Measurements from ENCODE around the gene TRAF2. TPM values are rescaled to one million over a fixed set of nuclear protein-coding genes. Genes with fewer than 3 reads are reported as not detected.
A peak's percentile ranks its signal among the peaks of the same experiment; 100 is the strongest.
"Not testable (repeated sequence)": the region's sequence is repeated elsewhere in the genome, so short reads cannot be mapped to it uniquely, and the experiment has no call there.

TRAF2 gene
- total and polyA plus RNA-seq, 2 of the 13 experiments (the other 11 are each of a cell fraction or from before 2014, with no cell fraction given) = 12.4 to 13.6 TPM

GRCh38 chr9:136842380-136842948 is 43.9 kb upstream of the TRAF2 start, which contains the start of gene AJM1 (continued):
- TF ChIP-seq ZMAT3 (CRISPR knock-in tag; conservative IDR thresholded peaks at IDR 0.05) = peak; percentile 82
- TF ChIP-seq ZZZ3 (CRISPR knock-in tag; IDR thresholded peaks at IDR 0.05; ENCODE audit: borderline replicate concordance) = 0 out of 2 replicates have a peak, but pooled peaks have one; percentile 55
- TF ChIP-seq TBX3 (IDR thresholded peaks at IDR 0.05; ENCODE audit: borderline replicate concordance) = peak; percentile 33; the same call in 1 of the 2 replicates
- TF ChIP-seq ZNF580 (CRISPR knock-in tag; IDR thresholded peaks at IDR 0.05; ENCODE audit: borderline replicate concordance, low read depth) = peak; percentile 52; the same call in 1 of the 2 replicates
- TF ChIP-seq KAT8 (CRISPR knock-in tag; IDR thresholded peaks at IDR 0.05) = peak; percentile 19
- peak; percentile 13; the same call in 1 of the 2 replicates for TF ChIP-seq MIXL1 (CRISPR knock-in tag; IDR thresholded peaks at IDR 0.05)
- TF ChIP-seq MEIS2 (CRISPR knock-in tag; IDR thresholded peaks at IDR 0.05) = peak; percentile 14; the same call in 1 of the 2 replicates
- TF ChIP-seq NR2F6, NONO (IDR thresholded peaks at IDR 0.05): not testable (repeated sequence)
- TF ChIP-seq NR2F6 (CRISPR knock-in tag; IDR thresholded peaks at IDR 0.05) = 0 out of 2 replicates have a peak, but pooled peaks have one; percentile 9
- peak; percentile 97 for TF ChIP-seq KDM2A (CRISPR knock-in tag; IDR thresholded peaks at IDR 0.05; ENCODE audit: borderline replicate concordance, low read depth)
- TF ChIP-seq NONO (CRISPR knock-in tag; conservative IDR thresholded peaks at IDR 0.05) = peak; percentile 81
- peak; percentile 70; the same call in 1 of the 2 replicates for TF ChIP-seq TARDBP (CRISPR knock-in tag; IDR thresholded peaks at IDR 0.05)
- TF ChIP-seq BORCS8-MEF2B (CRISPR knock-in tag; IDR thresholded peaks at IDR 0.05) = peak; percentile 51; the same call in 1 of the 2 replicates
- 0 out of 2 replicates have a peak, but pooled peaks have one; percentile 34 for TF ChIP-seq TFDP2 (CRISPR knock-in tag; IDR thresholded peaks at IDR 0.05)
- TF ChIP-seq ARID4A (CRISPR knock-in tag; IDR thresholded peaks at IDR 0.05; ENCODE audit: borderline replicate concordance) = peak; percentile 78
- TF ChIP-seq, protein P1, sequence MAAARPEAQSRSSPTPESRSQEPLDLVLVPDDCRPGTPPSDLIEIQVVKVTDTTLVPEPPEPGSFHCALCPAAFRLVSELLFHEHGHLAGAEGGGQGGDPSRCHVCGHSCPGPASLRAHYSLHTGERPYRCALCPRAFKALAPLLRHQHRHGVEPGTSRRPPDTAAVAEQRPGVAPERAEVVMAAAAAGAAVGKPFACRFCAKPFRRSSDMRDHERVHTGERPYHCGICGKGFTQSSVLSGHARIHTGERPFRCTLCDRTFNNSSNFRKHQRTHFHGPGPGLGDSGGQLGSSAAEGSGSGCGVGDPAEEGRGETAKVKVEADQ (CRISPR knock-in tag; IDR thresholded peaks at IDR 0.05; ENCODE audit: borderline replicate concordance) = peak; percentile 84; the same call in 1 of the 2 replicates
- TF ChIP-seq STAG1 (CRISPR knock-in tag; IDR thresholded peaks at IDR 0.05) = peak; percentile 58
- TF ChIP-seq TP53 (CRISPR knock-in tag; conservative IDR thresholded peaks at IDR 0.05) = peak; percentile 75; the same call in 1 of the 2 replicates
- TF ChIP-seq, protein P2, sequence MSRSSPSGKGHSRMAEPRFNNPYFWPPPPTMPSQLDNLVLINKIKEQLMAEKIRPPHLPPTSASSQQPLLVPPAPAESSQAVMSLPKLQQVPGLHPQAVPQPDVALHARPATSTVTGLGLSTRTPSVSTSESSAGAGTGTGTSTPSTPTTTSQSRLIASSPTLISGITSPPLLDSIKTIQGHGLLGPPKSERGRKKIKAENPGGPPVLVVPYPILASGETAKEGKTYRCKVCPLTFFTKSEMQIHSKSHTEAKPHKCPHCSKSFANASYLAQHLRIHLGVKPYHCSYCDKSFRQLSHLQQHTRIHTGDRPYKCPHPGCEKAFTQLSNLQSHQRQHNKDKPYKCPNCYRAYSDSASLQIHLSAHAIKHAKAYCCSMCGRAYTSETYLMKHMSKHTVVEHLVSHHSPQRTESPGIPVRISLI (CRISPR knock-in tag; IDR thresholded peaks at IDR 0.05; ENCODE audit: borderline replicate concordance) = peak; percentile 28; the same call in 1 of the 2 replicates
- 0 out of 2 replicates have a peak, but pooled peaks have one; percentile 57 for TF ChIP-seq HOXD1 (CRISPR knock-in tag; IDR thresholded peaks at IDR 0.05)
- TF ChIP-seq ZNF678 (CRISPR knock-in tag; IDR thresholded peaks at IDR 0.05) = peak; percentile 57; the same call in 1 of the 2 replicates
- TF ChIP-seq RFXAP (CRISPR knock-in tag; IDR thresholded peaks at IDR 0.05; ENCODE audit: borderline replicate concordance) = 0 out of 2 replicates have a peak, but pooled peaks have one; percentile 55
